ENCODE results near the gene RYR3.
"Not testable (repeated sequence)": the region's sequence is repeated elsewhere in the genome, so short reads cannot be mapped to it uniquely, and the experiment has no call there.

Gene RYR3

DNA sequence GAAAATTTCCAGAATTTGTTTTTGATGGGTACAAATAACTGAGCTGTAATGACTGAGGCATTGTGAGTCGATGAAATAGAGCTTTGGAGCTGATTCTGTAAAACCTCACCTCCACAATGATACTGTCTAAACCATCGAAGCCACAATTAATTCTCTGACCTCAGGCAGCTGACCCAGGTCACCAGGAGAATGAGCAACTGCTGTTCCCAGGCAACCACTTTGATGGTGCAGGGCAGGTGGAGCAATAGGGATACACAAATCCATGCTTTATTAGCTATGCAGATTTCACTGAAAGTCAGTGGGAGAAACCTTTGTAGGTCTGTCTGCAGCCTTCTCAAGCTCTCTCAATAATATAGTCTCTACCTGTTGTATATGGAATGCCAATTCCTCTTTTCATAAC, 204.4 kb downstream of the RYR3 start:
- no peak for DNase-seq (ENCODE audit: low spot score)

DNA sequence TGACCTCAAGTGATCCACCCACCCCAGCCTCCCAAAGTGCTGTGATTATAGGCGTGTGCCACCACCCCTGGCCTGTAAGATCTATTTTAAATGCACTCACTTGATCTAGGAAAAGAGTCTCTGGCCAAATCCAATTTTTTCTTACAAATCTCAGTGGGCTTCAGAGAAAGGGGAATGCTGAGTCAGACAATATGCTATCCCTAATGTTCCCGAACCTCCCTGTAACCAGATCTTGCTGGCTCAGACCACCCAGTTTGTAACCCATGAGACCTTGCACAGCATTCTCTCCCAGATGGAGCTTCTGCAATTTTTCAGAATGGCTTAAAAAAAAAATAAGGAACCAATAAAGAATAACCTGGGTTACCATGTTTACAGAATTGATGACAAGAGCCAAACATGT, 205.8 kb downstream of the RYR3 start:
- no peak for DNase-seq (ENCODE audit: low spot score)

DNA sequence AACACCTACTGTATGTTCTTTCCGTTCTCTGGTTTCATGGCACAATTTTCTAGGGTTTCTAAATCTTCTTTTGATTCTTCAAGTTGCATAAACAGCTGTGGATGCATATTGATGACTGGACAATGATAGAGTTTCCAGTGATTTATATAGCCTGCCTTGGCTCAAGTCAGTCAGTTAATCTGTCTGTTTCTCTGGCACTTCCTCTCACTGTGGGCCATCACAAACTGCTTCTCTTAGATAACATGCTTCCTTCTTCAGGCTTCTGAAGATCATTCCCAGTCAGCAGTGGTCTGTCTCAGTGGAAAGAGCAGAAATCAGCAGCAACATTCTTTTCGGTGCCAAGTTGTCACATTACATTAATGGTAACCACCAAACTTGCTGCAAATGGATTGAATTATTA, 207.2 kb downstream of the RYR3 start:
- DNase-seq (ENCODE audit: low spot score), result no peak

DNA sequence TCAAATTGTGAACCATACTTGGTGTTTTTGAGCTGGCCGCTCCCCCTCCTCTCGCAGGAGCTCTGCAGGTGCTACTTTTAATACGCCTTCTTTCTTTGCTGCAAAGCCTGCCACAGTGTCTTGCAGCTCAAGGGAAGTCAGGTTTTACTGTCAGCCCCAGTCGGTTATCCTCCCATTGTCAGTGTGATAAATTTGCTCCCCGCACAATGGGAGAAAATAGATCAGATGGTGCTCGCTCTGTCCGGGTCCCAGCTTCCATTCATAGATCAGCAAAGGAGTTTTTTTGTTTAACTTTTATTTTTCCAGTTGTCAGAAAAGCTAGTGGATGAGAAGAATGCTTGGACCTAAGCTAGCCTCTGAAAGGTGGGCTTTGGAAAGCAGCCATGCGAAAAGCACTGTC, 207.7 kb downstream of the RYR3 start:
- no peak for DNase-seq (ENCODE audit: low spot score)

DNA sequence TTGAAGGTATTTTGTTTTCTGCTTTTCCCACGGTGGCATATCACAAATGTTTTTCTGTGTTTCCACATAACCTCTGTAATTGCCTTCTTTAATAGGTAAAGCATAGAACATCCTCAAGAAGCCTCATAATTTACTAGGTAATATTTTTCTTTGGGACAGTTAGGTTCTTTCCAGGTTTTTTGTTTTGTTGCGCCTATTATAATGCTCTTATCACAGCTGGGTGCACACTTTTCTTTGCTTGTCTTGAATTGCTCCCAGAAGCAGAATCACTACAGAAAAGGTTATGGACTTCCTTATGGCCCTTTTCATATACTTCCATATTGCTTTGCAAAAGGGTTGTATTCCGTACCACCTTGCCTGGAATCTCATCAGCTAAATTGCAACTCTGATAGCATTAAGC, 213.5 kb downstream of the RYR3 start:
- DNase-seq (ENCODE audit: low spot score), result no peak

DNA sequence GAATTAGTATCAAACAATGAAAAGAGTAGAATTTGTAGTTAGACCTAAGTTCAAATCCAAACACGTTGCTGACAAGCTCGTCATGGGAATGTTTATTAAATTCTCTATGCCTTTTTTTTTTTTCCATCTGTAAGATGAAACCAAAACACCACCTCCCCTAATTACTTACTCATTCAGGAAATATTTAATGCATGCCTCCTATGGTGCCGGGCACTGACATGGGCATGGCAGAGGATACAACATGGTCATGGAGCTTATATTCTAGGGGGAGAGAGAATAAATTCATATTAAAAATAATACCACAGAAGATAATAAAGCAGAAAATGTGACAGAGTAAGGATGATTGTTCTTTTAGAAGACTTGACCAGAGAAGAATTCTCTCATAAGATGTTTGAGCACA, 215.8 kb downstream of the RYR3 start:
- DNase-seq (ENCODE audit: low spot score), result no peak

DNA sequence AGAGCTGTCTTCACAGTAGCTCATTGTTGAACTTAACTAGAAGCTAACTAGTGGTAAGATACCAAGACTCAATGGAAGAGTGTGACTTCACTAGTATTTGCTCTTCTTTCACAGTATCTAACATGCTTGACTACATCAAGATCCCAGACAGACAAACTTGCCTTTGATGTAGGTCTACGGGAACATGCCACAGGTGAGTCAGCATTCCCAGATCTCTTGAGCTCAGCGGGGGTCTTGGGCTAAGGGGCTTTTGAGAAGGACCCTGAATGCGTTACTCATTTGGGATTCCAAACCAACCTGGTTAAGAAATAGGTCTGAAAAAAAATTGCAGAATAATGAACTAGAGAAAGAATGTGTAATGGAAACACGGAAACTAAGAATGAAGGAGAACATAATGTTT, 222.4 kb downstream of the RYR3 start:
- DNase-seq (ENCODE audit: low spot score), result no peak

DNA sequence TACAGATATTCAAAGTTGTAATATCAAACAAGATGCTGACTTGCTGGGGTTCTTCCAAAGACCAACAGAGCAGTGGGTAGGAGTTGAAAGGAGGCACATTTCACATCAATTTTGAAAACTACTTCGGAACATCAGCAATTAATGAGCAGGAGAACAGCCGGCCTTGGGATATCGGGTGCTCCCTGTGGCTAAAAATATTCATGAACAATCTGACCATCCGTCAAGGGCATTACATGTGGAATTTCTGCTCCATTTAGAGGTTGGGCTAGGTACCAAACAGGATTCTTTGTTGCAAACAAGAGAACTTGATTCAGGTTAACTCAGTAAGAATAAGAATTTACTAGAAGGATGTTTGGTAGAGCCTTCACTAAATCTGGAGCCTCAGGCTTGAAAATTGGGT, 223.9 kb downstream of the RYR3 start:
- no peak for DNase-seq (ENCODE audit: low spot score)

DNA sequence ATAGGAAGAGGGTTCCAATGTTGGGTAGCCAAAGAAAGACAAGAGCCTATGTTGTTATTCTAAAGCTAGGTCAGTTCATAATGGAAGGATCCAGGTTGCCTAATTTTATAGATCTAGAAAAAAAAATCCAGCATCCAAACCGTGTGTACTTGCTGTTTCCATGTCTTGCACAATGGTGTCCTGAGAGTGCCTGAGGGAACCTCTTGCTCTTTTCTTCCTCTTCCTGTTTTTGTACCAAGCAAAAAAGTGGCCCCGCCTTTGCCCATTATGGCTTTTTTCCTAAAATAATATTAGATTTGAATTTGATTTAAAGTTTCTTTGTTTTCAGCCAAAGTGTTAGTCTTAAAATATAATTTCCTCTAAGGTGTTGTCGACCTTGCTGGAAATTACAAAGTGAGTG, 224.4 kb downstream of the RYR3 start:
- no peak for DNase-seq (ENCODE audit: low spot score)

DNA sequence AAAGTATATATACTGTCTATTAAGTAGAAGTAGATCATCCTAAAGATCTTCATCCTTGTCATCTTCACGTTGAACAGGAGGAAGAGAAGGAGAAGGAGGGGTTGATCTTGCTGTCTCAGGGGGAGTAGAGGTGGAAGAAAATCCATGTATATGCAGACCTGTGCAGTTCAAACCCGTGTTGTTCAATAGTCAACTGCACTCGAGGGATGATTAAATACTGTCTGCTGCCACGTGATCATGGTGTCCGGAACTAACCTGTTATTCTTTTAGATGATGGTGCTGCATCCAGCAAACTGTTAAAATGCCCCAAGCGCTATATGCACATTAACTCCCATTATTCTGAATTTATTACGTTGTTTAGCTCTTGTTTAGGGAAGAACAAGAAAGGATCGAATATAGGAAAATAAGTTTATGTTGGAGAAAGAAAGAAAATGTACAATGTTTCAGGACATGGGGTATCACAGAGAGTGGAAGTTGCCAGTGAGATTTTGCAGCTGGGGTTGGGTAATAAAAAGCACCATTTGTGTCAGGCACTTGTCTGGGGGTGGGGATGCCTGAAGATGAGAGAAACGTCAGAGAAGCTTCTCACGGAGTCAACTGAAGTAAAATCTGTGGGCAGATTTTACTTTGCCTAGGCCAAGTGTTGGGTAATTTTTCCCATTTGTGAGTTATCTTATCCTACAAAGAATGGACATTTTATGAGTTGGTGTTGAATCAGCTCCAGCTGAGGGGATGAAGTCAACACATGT, 229.2 kb downstream of the RYR3 start:
- DNase-seq (ENCODE audit: low spot score), result no peak

DNA sequence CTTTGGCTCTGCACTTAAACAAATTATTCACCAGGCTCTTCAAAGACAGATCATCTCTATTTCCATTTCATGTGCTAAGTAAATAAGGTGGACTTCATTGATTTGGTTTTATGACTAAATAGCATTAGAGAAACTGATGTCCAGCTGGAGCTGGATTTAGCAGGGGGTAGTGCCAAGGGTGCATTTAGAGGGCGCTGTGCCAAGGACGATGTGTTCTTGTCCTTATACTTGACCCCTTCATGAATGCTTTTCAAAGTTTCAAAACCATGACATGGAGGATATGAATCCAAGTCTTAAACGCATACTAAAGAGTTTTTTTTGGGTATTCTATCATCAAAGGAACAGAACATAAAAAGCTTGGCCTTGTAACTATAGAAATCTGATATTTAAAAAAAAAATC, 233.2 kb downstream of the RYR3 start:
- no peak for DNase-seq (ENCODE audit: low spot score)

DNA sequence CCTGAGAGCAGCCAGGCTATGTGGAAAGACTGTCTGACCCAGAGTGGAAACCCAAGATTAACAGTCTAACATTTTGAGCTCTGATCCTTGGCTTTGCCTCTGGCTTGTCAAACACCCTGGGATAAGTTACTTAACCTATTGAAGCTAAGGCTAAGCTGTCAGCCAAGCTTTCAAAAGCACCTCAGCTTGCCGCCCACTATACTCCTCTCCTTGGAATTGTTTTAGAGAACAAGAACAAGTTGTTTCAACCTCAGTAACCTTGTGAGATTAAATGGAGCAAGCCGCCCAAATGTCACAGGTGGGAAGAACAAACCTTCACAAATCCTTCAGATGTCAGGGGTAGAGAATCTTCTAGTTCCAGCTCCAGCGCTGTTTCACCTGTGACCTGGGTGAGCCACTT, 235.1 kb downstream of the RYR3 start:
- no peak for DNase-seq (ENCODE audit: low spot score)

DNA sequence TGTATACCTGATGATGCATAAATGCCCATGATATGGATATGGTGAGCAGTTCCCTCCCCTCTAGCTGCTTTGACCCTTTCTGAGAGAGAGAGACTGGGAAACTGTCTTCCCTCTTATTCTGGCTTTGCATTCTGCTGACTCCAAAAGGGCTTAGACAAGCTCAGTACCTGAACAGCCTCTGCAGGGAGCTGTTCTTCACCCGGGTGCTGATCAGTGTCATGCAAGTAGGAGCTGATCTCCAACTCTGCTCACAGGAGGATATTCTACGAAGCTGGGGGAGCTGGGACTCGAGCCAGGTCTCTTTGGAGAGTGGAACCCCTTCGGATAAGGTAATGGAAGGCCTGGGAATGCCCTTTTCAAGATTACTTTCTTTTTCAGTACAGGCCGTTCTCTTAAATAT, 237.1 kb downstream of the RYR3 start:
- peak; percentile 42 for DNase-seq (ENCODE audit: low spot score)

DNA sequence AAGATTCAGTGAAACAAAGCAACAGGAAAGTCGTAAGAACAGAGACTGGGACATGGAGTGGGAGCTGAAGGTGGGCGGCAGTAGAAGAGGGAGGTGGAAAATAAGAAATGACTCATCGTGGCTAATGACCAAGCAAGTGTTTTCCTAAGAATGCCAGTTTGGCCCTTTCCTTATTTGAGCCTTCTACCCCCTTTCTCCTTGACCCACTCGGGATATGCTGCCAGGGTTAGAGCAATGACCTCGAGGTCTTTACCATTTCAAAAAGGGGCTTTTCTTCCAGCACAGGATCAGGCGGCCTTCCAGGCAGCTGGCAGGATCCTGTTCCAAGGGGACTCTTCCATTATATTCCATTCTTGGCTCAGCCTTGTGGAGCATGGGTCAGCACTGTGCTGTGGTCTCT, 241.1 kb downstream of the RYR3 start:
- DNase-seq (ENCODE audit: low spot score), result no peak

DNA sequence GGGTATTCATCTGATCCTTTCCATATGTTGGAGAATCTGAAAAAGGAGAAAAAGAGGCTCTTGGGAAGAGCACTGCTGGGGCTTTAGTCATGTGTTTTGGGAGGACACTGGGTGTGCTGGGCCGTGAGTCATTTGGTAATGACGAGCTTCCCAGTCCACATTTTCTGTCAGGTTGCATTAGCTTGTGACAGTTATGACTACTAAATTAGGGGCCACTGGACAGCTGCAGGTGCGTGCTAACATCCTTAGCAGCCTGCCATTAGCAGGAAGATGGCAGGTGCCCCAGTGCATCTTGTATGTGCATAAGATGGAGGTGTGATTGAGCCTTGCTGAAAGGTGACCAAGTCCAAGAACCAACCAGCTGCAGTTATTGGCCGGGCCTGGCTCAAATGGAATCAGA, 242.4 kb downstream of the RYR3 start:
- no peak for DNase-seq (ENCODE audit: low spot score)

DNA sequence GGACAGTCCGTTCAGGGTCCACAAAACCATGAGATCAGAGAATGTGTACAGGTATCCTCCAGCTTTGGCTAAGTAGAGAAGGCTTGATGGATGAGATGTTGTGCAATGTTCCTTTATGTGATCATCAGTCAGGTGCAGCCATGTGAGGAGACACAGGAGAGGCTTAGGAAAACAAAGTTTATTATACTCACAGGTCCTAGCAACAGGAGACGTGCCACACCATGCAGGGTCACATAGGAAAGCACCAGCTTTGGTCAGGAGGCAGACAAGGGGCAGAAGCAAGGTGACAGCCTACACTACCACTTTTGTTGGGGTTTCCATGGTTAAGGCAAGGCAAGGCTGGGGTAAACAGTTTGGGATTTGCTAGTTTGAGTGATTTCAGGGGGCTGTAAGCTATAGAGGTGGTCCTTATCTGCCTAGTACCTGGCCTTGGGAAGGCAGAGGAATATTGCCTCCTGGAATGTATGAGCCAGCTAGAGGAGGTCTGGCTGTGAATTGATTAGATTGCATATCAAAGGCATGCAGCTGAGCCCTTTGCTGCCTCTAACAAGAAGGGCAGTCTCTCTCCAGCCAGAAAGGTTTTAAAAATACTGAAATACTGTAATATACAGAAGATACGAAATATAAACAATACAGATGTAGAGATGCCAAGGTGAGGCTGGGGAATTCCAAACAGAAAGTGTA, 248.6 kb downstream of the RYR3 start:
- DNase-seq (ENCODE audit: low spot score), result no peak

DNA sequence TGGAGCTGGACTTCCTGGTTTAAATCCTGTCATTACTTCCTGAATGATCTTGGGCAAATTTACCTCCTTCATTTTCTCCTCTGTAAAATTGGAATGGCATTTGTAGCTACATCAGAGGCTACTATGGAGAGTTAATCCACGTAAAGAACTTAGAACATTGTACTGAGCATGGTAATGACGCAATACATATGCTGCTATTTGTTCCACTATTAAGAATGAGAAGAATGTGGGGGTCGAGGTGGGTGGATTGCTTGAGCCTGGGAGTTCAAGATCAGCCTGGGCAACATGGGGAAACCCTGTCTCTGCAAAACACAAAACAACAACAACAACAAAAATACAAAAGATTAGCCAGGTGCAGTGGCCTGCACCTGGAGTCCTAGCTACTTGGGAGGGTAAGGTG, 250.6 kb downstream of the RYR3 start:
- no peak for DNase-seq (ENCODE audit: low spot score)

DNA sequence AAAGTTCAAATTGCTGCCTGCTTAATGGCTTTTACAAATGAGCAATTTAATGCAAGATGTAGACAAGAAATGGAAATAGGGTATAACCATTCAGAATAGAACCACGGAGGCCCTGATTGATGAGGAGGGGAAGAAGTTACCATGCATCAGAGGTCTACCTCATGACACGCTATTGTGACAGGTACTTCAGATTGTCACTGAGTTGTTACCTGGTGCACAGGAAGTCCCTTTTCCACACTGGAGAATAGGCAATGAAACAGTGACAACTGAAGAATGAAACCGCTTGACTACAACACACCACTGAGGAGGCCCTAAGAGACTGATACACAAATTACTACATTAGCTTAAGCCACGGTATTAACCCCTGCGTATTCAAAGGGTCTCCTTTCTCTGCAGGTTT, 251.2 kb downstream of the RYR3 start:
- DNase-seq (ENCODE audit: low spot score), result no peak

DNA sequence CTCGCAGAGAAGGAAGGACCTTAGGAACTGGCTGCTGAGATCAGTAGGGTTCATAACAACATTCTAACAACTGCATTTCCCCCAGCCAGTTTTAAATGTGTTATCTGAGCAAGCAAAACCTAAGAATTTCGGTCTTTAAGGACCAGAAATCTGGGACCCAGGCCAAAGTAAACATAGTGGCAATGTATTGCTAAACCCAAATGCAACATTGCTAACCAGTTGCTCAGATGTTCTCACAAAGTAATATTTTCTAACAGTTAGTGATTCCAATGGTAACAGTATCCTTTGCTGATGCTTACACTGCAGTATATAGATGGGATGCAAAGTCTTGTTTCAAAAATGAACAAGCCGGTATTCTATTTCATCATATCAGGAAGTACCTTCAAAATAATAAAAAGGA, 254.3 kb downstream of the RYR3 start:
- no peak for DNase-seq (ENCODE audit: low spot score)

DNA sequence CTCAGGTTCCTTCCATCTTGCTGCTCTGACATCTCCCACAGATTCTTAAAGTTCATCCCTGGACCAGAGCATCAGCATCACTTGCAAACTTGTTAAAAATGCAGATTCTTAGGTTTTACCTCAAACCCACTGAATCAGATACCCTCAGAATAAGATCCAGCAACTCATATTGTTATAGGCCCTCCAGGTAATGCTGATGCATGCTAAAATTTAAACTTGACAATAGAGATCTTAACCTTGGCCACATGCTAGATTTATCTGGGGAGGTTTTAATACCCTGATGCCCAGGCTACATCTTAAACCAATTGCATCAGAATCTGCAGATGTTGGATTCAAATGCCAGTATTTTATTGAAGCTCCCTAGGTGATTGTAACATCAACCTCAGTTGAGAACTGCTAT, 256.9 kb downstream of the RYR3 start:
- DNase-seq (ENCODE audit: low spot score), result no peak

DNA sequence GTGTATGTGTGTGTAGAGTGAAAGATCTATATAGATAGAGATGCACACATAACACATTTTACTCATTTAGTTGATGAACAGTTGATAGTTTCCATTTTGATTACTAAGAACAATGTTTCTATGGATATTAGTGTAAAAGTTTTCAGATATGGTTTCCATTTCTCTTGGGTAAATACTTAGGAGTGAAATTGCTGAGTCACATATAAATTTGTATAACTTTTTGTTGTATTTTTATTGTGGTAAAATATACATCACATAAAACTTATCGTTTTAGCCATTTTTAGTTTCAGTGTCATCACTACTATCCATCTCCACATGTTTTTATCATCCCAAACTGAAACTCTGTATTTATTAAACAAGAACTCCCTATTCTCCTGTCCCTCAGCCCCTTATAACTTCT, 258.3 kb downstream of the RYR3 start:
- DNase-seq (ENCODE audit: low spot score), result no peak

DNA sequence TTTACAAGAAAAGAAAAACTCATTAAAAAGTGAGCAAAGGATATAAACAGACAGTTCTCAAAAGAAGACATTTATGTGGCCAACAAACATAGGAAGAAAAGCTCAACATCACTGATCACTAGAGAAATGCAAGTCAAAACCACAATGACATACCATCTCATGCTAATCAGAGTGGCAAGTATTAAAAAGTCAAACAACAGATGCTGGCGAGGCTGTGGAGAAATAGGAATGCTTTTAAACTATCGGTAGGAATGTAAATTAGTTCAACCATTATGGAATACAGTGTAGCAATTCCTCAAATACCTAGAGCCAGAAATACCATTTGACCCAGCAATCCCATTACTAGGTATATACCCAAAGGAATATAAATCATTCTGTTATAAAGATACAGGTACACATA, 267.1 kb downstream of the RYR3 start:
- not testable (repeated sequence) for DNase-seq (ENCODE audit: low spot score)

DNA sequence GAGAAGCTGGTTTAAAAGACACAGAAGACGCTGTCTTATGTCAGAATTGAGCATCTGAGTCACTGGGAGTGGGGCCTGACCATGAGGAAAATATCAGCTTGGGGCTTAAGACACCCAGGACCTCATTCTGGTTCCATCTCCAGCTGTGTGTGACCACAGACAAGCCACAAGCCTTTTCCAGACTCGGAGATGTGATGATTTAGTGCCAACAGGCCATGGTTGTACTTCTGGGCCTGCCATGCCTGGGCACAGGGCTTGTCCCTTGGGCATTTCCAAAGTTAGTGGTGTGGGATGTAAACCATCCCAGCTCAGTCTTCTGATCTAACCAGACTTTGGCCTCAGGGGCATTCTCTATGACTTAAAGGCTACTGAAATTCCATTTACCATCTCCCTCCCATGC, 269.8 kb downstream of the RYR3 start:
- no peak for DNase-seq (ENCODE audit: low spot score)

DNA sequence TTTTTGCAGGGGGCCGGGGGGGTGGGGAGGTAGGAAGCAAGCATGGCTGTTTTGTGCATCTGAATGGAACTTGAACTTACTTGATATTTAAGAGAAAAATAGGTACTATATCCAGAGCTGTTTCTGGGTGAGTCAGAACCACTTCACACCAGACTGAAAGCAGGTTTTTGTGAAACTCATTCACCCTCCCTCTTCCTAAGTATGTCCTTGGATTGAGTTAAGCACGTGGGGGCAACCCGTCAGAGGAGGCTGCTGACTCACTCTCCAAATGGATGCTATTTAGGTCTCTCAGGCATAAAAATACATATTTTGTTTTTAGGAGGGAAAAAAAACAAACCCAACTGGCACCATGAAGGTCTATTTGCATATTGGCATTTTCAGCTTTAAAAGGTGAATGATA, 270.3 kb downstream of the RYR3 start:
- no peak for DNase-seq (ENCODE audit: low spot score)
